Left lung (tissue), 10 donors: ENCODE data around the gene HCN4. TPM values are rescaled to one million over a fixed set of nuclear protein-coding genes. Genes with fewer than 3 reads are reported as not detected.

ENCODE experiments used
- ATAC-seq: fragments of 200-7000 bp; cut with Tn5 transposase; one replicate; pipeline ENCODE4 v1.9.1; 2020; ENCODE audit warnings: moderate library complexity
- DNase-seq, 4 donors: peaks; one replicate each; pipeline ENCODE4 v3.0.0-alpha.2; 2013 to 2020
- H3K27ac ChIP-seq, 2 donors: fragments of 200-600 bp; sonication (generic) in 1 of 2; one replicate each; pipeline versions ENCODE4 v1.5.0 to v1.8.0; 2020 to 2021
- H3K27me3 ChIP-seq, 2 donors: fragments of 200-600 bp; sonication (generic) in 1 of 2; one replicate each; pipeline versions ENCODE4 v1.5.0 to v1.8.0; 2020 to 2021
- H3K36me3 ChIP-seq, 2 donors: fragments of 200-600 bp; sonication (generic) in 1 of 2; one replicate each; pipeline versions ENCODE4 v1.5.0 to v1.8.0; 2020 to 2021
- H3K4me1 ChIP-seq, 2 donors: fragments of 200-600 bp; one replicate each; pipeline ENCODE4 v1.8.0; 2021
- H3K4me3 ChIP-seq, 2 donors: fragments of 200-600 bp; sonication (generic) in 1 of 2; one replicate each; pipeline versions ENCODE4 v1.5.0 to v1.8.0; 2020 to 2021; ENCODE audit warnings: mild to moderate bottlenecking in 1 of 2
- H3K9me3 ChIP-seq, 2 donors: fragments of 200-600 bp; sonication (generic) in 1 of 2; one replicate each; pipeline versions ENCODE4 v1.5.0 to v1.8.0; 2020 to 2021
- CTCF ChIP-seq, 2 donors: fragments of 200-600 bp; sonication (generic) in 1 of 2; IDR thresholded peaks; one replicate each; pipeline versions ENCODE4 v1.5.0 to v1.8.0; 2021; ENCODE audit warnings: antibody characterized with exemption in 2 of 2
- intact Hi-C, 2 donors: fragments of 100-400 bp; cut with DNase I; formaldehyde crosslinking; loops; one replicate each; pipeline versions ENCODE4 v1.11.2 to v1.14.2; 2022
- polyA plus RNA-seq, 6 donors: library from polyadenylated mRNA; unstranded; fragments of 120-200 nt; gene quantifications; one replicate each; pipeline ENCODE4 v1.2.1, GENCODE V29; 2013; ENCODE audit not compliant: insufficient read length in 6 of 6
- total RNA-seq, 2 donors: library from RNA; stranded (reverse); fragmentation: NEBNext Ultra II Directional; extraction: Animal tissue kit (Norgen Biotek cat#: 25700); gene quantifications; one replicate each; pipeline ENCODE4 v1.2.1, GENCODE V29; 2021
- donor health status: DM: no; HTN: yes; CAD: no.
- donor health status: DM: no; HTN: no; CAD: no.

HCN4 gene
- total and polyA plus RNA-seq, 8 donors, result 0.09 to 0.27 (median 0.18) TPM

DNA sequence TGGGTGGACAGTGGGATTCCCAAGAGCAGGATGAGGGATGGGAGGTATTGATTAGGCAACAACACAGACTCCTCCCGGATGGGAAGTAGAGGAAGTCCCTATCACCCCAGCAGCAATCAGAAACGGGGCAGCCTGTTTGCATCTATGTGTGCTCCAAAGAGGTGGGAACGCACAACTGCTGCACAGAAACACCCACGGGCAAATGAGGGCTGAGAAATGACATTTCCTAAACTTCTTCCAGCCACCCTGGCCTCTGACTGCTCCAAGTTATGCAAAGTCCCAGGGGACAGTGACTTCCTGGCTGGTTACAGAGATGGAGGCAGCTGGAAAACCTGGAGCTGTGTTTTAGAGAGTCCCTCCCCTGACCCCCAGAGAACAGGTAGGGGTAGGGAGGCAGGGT lies 42.6 kb downstream of the HCN4 start:
- TF ChIP-seq CTCF (IDR thresholded peaks at IDR 0.05), result no peak
- H3K9me3 ChIP-seq, result no peaks in the 10 kb centered on the region
- no peaks in the 10 kb centered on the region for H3K36me3 ChIP-seq
- H3K27ac ChIP-seq, result no peak overlapping the region
- no peak for ATAC-seq
- intact Hi-C loops, result no loop called here
- no peak for DNase-seq
- H3K27me3 ChIP-seq, result peaks cover 0 to 37% of the 10 kb centered on the region in 2 donors
- H3K4me3 ChIP-seq, result no peak overlapping the region
- H3K4me1 ChIP-seq, result no peaks in the 10 kb centered on the region

- no peak for DNase-seq
These were observed 43.4 kb downstream of the HCN4 start for GRCh38 chr15:73325191-73325861.

GRCh38 chr15:73324496-73325170 lies 44.1 kb downstream of the HCN4 start:
- no peak for TF ChIP-seq CTCF (IDR thresholded peaks at IDR 0.05)
- Histone ChIP-seq H3K27ac (no peak overlapping the region), H3K4me1 (no peaks in the 10 kb centered on the region), H3K36me3 (no peaks in the 10 kb centered on the region), H3K9me3 (no peaks in the 10 kb centered on the region), H3K27me3 (peaks cover 0 to 53% of the 10 kb centered on the region in 2 donors), H3K4me3 (no peak overlapping the region)
- no peak for DNase-seq
- intact Hi-C loops, result no loop called here
- no peak for ATAC-seq

More at GRCh38 chr15:73325191-73325861, 43.4 kb downstream of the HCN4 start:
- Histone ChIP-seq H3K27ac (no peak overlapping the region), H3K4me3 (no peak overlapping the region), H3K4me1 (no peaks in the 10 kb centered on the region), H3K9me3 (no peaks in the 10 kb centered on the region), H3K27me3 (peaks cover 0 to 46% of the 10 kb centered on the region in 2 donors), H3K36me3 (no peaks in the 10 kb centered on the region)
- no peak for ATAC-seq
- no peak for TF ChIP-seq CTCF (IDR thresholded peaks at IDR 0.05)
- intact Hi-C loops, result no loop called here

DNA sequence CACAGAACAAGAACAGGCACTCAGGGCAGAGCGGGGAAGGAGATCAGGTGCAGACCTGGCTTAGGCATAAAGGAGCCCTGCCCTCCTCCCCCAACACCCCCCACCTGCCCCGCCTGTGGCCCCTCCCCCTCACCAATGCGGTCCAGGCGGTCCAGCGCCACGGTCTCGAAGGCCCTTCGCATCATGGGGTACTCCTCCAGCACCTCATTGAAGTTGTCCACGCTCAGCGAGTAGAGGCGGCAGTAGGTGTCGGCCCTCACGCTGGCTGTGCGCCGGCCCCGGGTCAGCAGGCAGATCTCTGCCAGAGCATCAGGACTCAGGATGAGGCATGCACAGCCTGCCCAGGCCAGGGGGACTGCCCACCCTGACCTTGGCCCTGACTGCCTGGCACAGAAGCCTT lies 44.8 kb downstream of the HCN4 start:
- H3K36me3 ChIP-seq, result no peaks in the 10 kb centered on the region
- H3K27ac ChIP-seq, result no peak overlapping the region
- TF ChIP-seq CTCF (IDR thresholded peaks at IDR 0.05), result no peak
- H3K9me3 ChIP-seq, result no peaks in the 10 kb centered on the region
- ATAC-seq (no peak), DNase-seq (no peak)
- intact Hi-C loops, result no loop called here
- H3K4me1 ChIP-seq, result no peaks in the 10 kb centered on the region
- H3K4me3 ChIP-seq, result no peak overlapping the region
- peaks cover 4 to 59% of the 10 kb centered on the region in 2 donors for H3K27me3 ChIP-seq

DNA sequence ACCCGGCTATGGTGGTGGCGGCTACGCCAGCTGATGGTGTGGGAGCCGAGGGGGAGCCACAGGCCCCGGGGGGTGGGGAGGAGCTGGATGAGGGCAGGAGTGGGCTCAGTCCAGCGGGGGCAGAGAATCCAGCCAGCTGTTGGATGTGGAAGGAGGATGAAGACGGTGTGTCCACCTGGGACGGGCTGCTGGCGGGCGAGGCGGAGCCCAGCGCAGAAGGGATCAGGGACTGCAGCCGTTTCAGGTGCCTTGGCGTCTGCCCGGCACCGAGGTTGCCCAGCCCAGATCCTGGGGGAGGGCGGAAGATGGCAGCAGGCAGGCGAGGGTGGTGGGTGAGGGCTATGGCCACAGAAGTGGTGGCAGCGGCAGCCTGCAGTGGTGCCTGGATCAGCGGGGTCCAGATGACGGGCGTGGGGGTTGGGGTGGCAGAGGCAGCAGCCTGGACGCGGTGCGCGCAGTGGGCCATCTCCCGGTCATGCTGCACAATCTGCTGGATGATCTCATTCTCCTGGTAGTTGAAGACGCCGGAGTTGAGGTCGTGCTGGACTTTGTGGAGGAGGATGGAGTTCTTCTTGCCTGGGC lies 45.3 kb downstream of the HCN4 start:
- no peak for ATAC-seq

More for the DNA sequence above, 45.3 kb downstream of the HCN4 start:
- Histone ChIP-seq H3K36me3 (no peaks in the 10 kb centered on the region), H3K4me1 (no peaks in the 10 kb centered on the region), H3K27ac (no peak overlapping the region), H3K4me3 (no peak overlapping the region), H3K27me3 (peaks cover 7 to 64% of the 10 kb centered on the region in 2 donors), H3K9me3 (no peaks in the 10 kb centered on the region)
- DNase-seq, result no peak
- no peak for TF ChIP-seq CTCF (IDR thresholded peaks at IDR 0.05)
- intact Hi-C loops, result no loop called here
